ENCODE data around the gene GPI. TPM values are rescaled to one million over a fixed set of nuclear protein-coding genes. Genes with fewer than 3 reads are reported as not detected.

GPI gene
- polyA plus RNA-seq, 1 donor: 181 TPM

DNA sequence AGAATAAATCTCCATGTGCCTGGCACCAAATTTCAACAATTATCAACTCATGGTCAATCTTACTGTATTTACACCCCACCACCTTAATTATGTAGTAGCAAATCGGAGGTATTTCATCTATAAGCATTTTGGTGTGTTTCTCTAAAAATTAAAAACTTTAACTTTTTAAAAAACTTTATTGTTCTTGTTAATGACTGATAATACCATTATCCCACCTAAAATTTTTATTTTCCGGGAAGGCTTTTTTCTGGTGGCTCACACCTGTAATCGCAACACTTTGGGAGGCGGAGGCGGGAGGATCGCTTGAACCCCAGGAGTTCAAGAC, 38.8 kb downstream of the GPI start:
- DNase-seq: no peak

DNA sequence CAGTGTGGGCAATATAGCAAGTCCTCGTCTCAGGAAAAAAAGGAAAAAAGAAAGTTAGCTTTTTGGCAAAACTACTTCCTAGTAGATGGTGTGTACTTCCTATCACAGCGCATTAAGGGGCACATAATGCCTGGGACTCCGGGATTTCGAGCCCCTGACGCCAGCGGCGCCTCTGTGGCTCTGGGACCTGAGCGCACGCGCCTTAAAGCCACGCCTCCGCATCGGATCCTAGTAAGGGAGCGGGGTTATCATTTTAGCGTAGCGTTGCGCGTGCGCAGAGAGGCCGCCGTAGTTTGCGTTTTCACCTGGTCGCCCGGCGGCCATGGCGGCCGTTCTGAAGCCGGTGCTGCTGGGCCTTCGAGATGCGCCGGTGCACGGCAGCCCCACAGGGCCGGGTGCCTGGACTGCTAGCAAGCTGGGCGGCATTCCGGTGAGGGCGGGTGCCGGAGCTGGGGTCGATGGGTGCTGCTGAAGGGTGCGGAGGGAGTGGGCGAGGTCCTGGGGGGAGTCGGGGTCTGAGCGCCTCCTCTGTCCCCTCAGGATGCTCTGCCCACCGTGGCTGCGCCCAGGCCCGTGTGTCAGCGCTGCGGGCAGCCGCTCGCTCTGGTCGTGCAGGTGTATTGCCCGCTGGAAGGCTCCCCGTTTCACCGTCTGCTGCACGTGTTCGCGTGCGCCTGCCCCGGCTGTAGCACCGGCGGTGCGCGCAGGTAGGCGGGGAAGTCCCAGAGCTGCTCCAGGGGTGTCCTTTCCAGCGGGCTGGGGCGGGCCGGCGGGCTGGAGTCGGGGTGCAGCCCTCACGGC, 39.3 kb downstream of the GPI start, which contains the start of gene PDCD2L:
Gene PDCD2L (plus strand): TSS at position 291 of the 801 bp plus-strand sequence. CDS start 32 bp downstream, at position 323.
- peak; percentile 90 for DNase-seq

DNA sequence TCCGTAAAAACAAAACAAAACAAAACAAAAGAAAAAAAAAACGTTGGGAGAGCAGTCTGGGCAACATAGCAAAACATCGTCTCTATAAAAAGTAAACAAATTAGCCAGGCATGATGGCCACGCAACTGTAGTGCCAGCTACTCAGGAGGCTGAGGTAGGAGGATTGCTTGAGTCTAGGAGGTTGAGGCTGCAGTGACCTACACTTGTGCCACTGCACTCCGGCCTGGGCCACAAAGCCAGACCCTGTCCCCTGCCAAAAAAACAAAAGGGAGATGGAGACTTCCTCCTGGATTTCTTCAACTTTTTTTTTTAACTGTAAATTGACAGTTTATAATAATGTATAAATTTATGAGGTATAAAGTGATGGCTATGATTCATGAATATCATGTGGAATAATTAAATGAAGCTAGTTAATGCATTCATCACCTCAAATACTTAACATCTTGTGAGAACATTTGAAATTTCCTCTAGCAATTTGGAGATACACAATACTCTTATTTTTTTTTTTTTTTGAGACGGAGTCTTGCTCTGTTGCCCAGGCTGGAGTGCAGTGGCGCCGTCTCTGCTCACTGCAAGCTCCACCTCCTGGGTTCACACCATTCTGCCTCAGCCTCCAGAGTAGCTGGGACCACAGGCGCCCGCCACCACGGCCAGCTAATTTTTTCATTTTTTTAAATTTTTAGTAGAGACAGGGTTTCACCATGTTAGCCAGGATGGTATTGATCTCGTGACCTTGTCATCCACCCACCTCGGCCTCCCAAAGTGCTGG, 41.1 kb downstream of the GPI start:
- DNase-seq: no peak

DNA sequence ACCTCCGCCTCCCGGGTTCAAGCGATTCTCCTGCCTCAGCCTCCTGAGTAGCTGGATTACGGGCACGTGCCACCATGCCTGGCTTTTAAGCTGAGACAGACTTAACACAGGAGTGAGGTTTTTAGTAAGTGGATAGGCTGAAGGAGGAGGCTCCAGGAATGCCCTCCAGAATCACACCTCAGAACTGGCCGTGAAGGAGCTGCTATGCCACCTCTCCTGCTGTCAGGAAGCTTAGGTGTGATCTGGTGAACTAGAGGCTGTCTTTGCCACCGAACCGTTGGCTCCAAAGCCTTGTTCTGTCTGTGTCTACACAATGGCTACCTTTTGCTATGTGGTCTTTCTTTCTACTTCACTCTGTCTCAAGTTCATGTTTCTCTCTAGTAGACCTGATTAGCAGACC, 43.4 kb downstream of the GPI start:
- no peak for DNase-seq

DNA sequence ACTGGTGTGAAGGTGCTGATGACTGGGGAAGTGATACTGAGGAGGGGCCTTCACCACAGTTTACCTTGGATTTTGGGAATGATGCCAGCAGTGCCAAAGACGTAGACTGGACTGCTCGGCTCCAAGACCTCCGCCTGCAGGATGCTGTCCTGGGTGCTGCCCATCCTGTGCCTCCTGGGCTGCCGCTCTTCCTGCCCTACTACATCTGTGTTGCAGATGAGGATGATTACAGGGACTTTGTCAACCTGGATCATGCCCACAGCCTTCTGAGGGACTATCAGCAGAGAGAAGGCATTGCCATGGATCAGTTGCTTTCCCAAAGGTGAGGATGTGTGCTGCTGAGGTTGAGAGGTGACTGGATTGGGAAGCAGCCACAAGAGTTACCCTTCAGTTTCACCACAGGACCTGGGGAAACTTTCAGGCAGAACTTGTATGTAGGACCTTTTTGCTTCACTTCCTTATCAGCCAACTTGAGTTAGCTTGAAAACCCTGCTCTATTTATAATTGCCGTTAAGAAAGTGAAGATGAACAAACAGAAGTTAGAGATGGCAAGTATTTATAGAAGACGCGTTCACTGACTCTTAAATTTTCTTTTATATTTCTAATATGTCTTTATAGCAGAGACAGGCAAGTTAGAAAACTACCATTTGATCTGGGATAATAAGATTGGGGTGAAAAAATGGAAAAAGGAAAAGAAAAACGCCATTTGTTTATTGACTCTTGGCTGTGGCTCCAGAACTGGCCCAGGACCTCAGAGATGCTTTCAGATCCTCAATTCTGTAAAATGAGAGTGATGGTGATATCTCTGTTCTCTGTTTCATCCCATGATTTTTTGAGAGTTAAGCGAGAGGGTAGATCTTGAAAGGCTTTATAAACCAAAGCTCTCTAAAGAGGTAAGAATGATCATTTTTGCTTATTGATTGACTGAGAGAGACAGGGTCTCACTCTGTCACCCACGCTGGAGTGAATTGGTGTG, 44.5 kb downstream of the GPI start:
- DNase-seq: no peak

DNA sequence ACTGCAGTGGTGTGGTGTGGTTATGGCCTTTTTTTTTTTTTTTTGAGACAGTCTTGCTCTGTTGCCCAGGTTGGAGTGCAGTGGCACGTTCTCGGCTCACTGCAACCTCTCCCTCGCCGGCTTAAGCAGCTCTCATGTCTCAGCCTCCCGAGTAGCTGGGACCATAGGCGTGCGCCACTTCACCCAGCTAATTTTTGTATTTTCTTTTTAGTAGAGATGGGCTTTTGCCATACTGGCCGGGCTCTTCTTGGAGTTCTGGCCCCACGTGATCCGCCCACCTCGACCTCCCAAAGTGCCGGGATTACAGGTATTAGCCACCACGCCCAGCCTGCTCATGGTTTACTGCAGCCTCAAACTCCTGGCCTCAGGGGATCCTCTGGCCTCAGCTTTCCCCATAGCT, 46.2 kb downstream of the GPI start:
- no peak for DNase-seq

DNA sequence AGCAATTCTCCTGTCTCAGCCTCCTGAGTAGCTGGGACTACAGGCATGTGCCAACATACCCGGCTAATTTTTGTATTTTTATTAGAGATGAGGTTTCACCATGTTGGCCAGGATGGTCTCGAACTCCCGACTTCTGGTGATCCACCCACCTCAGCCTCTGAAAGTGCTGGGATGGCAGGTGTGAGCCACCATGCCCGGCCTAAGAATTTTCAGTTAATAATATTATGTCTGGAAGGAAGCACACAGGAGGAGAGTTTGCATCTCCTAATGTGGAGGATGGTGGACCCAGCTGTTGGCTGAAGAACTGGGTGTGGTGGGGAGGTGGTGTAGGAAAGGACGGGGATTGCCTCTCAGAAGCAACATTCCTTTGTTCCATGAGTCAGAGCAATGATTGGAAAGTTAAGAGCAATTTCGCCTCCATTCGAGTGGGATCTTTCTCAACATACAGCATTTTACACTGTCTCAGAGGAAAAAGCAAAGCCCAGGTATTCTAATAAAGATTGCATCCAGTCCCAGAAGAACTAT, 51.1 kb downstream of the GPI start:
- no peak for DNase-seq

DNA sequence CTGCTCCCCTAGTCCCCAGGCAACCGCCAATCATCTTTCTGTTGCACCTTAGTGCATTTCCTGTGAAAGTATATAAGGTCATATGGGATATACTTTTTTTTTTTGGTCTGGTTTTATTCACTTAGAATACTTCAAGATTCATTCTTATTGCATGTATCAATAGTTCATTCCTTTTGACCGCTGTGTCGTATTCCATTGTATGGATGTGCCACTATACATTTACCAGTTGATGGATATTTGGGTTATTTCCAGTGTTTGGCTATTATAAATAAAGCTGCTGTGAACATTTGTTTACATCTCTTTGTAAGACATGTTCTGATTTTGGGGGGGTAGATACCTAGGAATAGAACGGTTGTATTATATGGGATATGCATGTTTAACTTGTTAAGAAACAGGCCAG, 53.3 kb downstream of the GPI start:
- DNase-seq: no peak

DNA sequence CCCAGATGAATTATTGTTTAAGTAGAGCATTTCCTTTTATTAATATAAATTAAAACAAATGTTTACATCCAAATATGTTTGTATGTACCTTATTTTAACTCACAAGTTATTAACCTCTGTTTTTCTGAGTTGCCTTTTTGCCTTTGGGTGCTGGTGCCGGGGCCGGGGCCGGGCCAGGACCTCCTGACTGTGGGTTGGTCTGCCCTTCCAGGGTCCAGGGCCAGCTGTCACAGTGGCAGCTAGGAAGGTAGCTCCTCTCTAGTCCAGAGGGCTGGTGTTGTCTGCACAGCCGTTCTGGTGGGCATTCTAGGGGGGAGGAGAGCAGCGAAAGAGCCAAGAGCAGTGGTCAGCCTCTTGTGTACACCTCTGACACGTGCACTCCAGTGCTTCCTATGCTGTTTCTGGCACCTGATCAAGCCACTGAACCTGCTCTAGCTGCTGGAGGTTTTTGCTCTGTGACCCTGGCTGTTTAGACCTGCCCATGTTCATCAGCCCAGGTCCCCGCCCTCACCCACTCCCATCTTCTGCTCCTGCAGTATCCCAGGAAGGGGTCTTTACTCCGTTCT, 61.2 kb downstream of the GPI start:
- DNase-seq: no peak

DNA sequence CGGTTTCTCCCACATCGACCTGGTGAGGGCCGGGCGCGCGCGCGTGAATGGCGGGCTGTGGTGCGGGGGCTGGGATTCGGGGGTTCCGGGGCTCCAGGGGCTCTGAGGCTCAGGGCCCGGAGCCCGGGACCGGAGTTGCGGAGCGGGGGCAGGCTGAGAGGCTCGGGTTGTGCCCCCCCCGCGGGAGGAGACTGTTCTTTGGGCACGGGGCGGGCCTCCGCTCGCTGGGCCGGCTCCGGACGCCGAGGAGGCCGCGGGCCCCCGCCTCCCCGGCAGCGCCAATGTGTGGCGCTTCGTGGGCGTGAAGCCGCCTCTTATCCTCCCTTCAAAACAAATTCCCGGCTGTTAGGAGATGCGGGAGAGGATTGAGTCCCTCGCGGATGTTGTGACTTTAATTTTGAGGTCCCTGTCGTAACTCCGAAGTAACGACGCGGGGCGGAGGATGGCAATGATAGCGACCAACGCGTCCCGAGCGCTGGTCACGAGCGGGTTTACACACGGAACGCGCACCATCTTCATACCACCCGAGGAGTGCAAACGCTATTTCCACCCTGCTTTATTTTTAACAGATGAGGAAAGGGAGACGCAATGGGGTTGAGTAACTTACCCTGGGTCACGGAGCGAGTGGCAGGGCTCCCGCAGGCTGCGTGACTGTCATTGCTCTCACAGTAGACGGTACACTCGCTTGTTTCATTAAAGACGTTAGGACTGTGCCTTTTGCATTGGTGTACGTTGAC, 63.7 kb downstream of the GPI start:
- DNase-seq: peak; percentile 17

DNA sequence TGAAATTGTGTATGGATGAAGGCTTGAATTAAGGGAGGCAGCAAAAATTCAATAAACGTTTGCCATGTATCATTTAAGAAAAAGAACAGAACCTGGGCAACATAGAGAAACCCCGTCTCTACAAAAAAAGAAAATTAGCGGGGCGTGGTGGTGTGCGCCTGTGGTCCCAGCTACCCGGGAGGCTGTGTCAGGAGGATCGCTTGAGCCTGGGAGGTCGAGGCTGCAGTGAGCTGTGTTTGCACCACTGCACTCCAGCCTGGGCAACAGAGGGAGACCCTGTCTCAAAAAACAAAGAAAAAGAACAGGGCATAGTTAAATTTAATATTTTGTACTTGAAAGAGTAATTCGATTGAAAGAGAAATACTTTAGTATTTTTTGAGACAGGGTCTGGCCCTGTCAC, 64.6 kb downstream of the GPI start:
- no peak for DNase-seq

DNA sequence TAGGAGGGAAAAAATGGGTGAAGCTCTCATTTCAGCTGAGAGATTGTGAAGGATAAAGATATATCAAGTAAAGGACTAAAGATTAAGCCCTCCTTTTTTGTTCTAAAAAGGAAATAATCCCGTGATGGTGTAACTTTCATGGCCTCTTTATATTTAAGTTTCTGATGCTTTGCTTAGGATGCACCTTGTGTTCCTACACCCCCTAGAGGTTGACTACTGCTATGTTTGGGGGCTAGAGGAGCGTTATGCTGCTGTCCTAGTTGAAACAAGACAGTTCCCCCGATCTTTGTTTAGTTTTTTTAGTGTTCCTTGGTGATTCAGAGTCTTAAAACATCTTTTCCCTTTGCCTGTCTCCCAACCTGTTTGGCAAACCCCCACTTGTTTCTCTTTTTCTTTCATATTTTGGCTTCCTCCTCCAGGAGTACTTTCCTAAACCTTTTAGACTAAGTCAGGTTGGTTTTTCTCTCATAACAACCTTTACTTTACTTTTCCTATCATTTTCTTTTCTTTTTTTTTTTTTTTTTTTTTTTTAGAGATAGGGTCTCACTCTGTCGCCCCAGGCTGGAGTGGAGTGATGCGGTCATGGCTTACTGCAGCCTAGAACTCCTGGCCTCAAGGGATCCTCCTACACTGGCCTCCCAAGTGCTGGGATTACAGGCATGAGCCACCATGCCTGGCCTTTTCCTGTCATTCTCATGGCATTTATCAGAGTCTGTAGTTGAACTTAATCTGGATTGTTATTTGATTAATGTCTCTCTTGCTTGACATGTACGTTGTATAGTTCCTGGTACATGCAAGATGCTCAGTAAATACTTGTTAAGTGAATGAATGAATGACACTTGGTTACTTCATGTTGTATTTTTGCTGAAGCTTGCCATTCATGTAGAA, 66.0 kb downstream of the GPI start:
- DNase-seq: peak; percentile 27

DNA sequence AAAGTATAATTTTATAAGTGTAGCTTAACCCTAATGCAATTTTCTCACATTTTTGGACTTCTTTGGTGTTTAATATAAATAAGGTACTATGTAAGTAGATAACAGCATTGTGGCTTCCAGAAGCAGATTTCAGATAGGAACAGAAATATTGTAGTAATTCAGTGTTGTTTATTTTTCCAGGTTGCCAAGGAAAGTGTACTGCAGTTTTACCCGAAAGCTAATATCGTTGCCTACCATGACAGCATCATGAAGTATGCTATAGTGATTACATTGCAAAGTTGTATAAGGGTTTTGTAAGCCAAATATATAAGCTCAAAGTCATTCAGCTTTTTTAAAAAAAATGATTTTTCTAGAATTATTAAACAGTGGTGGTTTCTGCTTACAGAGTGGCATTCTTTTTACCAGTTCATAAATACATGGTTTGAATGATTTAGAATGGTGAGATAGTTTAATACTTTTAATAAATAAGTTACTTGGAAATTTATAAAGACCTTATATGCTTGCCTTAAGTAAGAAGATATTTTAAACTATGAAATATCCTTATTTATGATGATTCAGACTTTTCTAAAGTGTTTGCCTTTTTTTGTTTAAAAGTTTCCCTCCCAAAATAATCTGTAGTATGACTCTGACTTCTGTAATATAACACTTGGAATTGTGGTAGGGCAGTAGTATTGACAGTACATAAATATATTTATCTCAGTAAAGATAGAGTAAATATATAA, 66.8 kb downstream of the GPI start:
- no peak for DNase-seq

DNA sequence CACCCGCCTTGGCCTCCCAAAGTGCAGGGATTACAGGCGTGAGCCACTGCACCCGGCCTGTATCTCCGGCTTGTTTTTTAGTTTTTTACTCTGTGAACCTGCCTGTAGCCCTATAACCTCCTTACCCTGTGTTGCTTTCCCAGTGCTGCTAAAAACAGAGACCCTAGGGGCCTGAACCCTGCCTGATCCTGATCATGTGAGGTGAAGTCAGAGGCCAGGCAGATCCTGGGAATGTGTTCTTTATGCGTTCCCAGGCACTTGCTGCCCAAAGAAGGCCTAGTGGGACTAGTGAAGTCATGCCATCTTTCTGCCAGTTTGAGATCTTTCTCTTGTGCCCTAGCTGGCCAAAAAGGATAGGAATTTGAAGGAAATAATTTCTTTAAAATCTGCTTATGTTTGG, 67.8 kb downstream of the GPI start:
- no peak for DNase-seq

DNA sequence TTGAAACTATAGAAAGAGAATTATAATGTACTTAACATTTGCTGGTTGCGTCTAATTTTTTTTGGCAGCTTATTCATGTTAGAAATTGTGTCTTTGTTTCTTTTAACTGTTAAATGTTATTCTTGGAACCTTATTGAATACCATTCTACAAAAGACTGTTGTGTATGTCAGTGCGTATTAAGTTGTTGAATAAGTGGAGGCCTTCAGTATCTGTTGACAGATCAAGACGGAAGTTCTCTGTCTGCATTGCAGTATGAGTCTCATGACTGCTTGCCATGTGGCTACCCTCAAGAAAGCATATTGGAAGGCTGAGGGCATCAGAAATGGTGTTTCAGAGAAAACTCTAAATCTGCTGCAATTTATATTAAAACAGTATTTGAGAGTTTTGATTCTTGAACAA, 71.7 kb downstream of the GPI start:
- DNase-seq: no peak

DNA sequence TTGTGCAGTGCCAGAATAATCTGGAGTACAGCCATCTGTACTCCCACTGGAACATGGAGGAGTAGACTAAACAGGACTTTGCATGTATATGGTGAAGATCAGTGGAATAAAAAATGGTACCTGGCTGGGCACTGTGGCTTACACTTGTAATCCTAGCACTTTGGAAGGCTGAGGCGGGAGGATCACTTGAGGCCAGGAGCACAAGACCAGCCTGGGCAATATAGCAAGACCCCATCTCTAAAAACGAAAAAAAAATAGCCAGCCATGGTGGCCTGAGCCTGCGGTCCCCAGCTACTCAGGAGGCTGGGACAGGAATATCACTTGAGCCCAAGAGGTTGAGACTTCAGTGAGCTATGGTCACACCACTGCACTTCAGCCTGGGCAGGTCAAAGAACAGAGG, 83.2 kb downstream of the GPI start:
- DNase-seq: no peak
